OCI-M1 (cell line): ENCODE measurements around the gene VPS41.

Experiments
- DNase-seq: peaks from one replicate; lab custom pipeline; 2025; lab: John Stamatoyannopoulos, UW

Gene VPS41

DNA sequence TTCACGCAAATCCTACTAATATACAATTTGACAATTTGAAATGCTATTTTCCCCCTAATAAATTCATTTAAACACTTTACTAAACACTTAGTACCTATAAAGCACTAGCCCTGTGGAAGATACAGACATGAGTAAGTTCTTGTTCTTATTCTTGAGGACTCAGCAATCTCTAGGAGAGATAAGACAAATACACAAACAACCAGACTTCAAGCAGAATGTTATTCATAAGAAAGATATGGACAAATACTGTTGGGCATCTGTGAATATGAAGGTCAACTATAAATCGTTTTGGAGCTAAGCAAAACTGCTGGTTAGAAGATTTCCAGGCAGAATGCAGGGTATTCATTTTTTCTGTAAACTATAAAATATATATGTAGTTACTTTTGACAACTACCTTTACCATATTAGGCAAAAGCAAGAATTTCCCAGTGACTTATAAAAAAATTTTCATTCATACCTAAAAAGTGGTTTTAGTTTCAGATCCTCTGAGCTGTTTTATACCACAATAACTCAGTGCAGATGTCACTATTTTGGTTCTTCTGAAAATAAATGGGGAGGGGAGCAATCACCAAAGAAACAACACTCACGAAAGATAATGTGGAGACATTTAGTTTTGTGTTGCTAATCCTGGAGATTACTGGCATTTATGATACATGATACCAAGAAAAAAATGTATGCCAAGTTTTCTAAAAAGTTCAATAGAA is 3.8 kb downstream of the VPS41 start:
- no peak for DNase-seq

DNA sequence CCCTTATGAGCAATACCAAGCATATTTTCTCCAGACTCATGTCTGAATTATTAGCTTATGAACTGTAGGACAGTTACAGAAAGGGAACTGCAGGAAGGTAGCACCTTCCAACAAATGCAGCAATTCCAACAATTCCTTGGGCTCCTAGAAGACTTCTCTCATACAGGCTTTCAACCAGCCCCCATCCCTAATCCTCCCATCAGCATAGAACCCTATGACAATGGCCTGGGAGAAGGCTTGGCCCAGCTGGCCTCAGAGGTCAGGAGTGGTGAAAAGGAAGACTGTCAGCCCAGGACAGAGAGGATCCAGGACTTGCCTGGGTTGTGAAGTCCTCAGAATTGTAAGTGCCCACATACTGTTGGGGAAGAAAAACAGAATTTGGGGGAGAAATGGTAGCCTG is 5.9 kb downstream of the VPS41 start:
- DNase-seq, result no peak

DNA sequence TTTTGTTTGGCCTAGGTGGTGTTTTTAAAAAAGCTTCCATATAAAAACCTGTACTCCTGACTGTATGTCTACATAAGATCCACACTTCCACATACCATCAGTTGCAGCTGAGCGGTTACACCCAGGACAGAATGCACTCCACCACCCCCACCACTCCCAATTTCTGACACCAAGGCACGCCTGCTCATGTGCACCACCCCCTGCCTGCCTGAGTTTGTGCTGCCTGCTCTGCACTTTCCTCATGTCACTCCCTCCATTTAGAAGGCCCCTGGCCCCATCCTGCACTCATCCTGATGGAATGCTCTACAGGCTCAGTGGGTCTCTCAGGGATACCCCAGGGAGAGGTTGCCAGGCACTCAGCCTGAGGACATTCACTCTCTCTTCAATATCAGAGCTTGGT is 6.5 kb downstream of the VPS41 start:
- DNase-seq, result no peak

DNA sequence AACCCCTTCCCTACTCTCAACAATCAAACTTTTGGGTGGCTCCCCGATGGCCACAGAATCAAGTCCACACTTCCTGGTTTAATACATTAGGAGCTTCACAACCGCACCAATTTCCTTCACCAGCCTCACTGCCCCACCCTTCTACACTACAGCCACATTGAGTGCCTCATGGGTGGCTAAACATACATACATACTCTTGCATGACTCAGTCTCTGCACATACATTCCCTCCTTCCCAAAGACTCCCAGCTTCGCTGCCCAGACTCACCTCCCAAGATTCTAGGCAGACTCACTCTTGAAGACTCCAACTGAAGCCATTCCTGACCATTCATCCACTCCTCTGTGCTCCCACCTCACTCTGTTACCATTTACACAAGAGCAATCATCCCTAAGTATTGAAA is 15.9 kb downstream of the VPS41 start:
- DNase-seq, result no peak

DNA sequence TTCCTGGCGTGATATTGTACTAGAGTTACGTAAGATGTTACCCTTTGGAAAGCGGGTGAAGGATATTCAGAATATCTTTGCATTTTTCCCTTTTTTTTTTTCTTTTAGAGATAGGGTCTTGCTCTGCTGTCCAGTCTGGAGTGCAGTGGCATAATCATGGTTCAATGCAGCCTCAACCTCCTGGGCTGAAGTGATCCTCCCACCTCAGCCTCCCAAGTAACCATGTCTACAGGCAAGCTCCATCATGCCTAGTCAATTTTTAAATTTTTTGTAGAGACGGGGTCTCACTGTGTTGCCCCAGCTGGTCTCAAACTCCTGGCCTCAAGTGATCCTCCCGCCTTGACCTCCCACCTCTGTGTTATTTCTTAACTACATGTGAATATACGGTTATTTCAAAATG is 18.4 kb downstream of the VPS41 start:
- DNase-seq, result no peak

DNA sequence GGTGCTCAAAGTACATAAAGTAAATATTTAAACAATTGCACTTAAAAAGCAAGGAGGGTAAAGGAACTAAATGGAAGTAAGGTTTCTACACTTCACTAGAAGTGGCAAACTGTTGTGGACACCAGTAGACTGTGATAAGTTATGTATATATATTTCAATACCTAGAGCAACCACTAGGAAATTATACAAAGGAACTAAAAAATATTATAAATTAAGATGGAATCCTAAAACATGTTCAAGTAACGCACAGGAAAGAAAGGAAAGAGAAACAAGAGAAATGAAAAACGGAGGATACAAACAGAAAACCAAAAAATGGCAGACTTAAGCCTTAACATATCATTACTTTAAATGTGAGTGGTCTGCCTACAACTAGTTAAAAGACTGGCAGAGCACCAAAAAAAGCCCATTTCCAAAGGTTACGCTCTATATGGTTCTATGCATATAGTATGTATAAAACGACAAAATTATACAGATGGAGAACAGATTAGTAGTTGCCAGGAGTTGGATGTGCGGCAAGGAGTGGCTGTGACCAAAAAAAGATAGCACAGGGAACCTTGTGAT is 19.0 kb downstream of the VPS41 start:
- no peak for DNase-seq

DNA sequence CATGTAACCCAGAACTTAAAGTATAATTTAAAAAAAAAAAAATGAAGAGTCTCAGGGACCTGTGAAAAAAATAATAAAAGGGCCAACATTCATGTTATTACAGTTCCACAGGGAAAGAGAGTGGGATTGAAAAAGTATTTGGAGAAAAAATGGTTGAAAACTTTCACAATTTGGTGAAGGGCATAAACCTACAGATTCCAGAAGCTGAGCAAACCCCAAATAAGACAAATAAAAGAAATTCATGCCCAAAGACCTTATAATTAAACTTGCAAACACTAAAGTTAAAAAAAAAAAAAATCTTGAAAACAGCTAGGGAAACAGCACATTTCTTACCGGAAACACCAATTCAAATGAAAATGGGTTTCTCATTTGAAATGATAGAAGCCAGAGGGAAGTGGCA is 19.9 kb downstream of the VPS41 start:
- DNase-seq, result no peak

DNA sequence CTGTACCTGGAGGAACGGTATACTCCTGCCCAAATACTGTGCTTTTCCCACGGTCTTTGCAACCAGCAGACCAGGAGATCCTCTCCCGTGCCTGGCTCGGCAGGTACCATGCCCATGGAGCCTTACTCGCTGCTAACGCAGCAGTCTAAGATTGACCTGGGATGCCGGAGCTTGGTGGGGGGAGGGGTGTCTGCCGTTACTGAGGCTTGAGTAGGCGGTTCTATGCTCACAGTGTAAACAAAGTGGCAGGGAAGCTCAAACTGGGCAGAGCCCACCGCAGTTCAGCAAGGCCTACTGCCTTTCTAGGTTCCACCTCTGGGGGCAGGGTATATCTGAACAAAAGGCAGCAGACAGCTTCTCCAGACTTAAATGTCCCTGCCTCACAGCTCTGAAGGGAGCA is 22.7 kb downstream of the VPS41 start:
- no peak for DNase-seq

DNA sequence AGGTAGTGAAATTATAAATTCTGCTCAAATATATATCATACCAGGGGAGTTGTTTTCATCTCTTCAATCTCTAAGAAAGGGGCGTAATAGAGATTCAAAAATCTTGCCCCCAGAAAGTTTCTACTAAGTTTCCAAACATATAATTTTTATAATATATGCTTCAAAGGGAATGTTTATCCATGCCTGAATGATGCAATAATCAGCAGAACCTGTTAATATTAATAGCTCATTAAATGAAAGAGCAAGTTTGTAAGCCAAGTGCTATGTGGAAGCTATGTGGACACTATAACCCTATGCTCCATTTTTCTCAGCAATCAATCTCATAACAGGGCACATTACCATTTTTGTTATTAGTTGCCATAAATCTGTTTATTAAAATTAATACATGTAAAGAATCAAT is 25.3 kb downstream of the VPS41 start:
- DNase-seq, result no peak

DNA sequence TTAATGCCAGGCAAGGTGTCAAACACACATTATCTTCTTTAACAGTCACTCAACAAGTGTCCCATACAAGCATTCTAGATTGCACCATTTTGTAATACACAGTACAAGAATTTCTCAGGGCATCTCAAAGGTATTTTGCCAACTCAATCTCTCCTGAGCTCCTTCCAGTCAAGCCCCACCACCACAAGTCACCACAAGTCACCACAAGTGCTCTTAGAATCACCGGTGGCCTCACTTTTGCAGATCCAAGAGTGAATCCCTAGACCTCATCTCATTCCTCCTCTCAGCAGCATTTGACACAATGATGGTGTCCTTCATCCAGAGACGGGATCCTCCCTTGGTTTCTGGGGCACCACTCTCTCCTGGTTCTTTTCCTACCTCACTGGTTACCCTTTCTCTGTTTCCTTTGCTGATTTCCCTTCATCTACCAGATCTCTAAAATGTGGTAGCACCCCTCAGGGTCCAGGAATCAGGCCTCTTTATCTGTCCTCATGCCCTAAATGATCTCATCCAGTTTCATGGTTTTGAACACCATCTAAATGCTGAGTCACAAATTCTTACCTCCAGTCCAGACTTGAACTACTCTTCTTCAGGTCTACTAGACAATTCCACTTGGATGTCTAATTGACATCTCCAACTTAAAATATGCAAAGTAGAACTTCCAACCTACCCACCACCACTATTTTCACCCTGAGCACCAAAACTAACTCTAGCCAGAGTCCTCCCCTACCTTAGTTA is 26.9 kb downstream of the VPS41 start:
- no peak for DNase-seq

DNA sequence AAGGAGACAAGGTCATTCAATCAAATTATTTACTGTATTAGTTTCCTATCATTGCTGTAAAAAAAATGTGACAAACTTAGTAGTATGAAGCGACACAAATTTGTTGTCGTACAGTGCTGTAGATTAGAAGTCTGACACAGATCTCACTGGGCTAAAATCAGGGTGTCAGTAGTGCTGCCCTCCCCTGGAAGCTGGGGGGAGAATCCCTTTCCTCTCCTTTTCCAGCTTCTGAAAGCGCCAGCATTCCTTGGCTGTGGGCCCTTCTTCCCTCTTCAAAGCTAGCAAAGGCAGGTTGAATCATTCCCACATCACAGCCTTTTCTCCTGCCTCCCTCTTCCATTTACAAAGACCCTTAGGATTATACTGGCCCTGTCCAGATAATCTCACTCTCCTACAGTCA is 28.0 kb downstream of the VPS41 start:
- no peak for DNase-seq

DNA sequence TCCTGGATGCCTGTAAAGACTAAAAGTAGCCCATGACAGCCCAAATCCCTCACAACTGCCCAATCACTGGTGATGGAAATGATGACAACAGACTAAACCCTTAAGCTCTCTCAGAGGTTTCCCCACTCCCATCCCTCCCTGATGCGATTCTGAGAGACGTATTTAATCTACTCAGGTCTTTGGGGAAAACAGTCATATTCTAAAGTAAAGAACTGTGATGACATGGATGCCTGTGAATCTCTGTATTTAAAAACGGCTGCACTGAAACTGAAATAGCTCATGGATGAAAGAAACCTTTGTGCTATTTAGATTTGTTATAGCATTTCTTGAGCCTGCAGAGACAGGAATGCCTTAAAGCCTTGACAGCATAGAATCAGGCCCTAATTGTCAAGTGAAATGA is 28.5 kb downstream of the VPS41 start:
- DNase-seq, result no peak

DNA sequence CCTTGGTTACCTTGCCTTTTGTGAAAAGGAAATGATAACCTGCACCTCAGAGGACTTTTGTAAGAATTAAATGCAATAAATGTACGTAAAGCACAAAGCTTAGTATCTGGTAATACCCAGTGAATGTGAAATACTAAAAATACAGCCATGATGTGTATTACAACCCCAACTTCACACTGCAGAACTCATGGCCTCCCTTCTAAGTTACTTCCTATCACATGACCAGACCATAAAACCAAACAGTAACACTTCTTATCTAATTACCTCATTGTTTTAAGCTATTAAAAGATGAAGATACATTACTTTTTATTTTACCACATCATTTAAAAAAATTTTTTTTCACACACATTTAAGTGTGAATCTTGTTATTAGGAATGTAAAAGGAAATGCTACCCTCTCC is 29.0 kb downstream of the VPS41 start:
- peak; percentile 3 for DNase-seq

DNA sequence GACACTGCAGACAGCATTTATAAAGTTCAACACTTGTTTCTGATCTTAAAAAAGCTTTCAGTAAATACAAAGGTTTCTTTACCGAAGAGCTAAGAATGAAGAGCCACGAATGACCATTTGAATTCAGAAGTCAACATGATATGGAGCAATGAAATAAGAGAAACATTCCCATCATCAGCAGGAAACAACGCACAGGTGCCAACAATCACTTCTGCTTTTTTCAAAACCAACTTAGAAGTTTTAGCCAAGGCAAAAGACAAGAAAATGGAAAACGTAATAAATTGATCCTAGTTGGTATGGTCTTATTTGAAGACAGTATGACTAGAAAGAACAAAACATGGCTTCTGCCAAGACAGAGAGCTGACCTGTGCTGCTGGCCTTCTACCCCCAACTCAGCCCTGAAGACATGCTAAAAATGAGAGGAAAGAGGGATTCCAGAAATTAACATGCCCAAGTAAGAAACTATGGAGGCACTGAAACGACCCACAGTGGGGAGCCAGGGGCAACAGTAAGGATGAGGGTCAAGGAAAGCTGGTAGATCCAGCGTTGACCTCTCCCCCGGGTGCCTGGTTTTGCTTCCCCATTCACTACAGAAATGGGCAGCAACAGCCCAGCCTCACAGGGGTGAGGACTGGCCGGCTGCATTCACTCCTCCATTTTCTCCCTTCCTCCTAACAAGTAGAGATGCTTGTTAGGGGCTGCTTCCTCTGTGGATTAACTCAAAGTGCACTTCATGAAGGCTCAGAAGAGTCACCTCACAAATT is 30.1 kb downstream of the VPS41 start:
- DNase-seq, result no peak

DNA sequence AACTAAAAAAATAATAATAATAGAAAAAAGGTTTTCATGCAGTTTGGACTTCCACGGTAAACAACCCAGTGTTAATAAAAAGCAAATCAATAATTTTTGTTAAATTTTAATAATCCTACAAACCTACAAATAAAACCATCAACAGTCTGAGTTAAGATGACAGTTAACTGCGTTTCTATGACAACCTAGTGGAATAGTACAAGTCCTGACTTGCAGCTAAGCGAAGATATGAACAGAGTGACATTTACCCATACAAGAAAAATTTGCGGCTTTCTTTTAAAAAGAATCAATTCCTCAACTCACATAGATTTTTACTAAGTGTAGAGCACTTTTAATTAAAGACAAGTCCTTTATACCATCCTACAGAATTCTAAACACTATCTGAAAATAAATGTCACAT is 35.6 kb downstream of the VPS41 start:
- DNase-seq, result no peak

DNA sequence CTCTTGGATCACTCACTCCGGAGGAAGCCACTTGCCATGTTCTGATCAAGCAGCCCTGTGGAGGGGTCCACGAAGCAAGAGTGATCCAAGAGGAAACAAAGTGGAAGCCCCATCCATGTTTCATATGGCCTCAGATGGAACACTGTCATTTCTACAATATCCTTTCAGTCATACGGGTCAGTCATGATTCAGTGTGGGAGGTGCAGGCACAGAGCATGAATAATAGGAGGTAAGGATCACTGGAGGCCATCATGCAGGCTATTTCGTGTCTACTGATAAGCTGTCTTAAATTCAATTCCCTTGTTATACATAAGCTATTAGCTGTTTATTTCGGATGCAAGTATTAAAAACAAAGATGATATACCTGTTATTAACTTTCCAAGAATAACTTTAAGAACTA is 36.8 kb downstream of the VPS41 start:
- no peak for DNase-seq

DNA sequence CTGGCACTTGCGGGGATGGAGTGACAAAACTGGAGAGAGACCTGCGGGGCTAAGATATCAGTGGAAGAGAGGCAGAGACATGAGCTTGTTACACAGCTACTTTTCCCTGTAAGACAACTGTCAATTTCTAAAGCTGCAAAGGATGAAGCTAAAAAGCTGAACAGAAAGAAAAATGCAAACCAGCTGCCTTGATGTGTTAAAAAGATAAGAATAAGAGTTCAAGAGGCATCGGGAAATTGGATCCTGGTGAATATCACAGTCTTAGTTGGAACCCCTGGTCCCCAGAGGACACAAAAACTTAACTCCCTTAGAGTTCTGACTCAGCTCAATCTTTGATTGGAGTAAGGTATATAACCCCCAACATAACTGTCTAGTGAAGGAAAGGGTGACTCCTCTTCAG is 38.8 kb downstream of the VPS41 start:
- no peak for DNase-seq

DNA sequence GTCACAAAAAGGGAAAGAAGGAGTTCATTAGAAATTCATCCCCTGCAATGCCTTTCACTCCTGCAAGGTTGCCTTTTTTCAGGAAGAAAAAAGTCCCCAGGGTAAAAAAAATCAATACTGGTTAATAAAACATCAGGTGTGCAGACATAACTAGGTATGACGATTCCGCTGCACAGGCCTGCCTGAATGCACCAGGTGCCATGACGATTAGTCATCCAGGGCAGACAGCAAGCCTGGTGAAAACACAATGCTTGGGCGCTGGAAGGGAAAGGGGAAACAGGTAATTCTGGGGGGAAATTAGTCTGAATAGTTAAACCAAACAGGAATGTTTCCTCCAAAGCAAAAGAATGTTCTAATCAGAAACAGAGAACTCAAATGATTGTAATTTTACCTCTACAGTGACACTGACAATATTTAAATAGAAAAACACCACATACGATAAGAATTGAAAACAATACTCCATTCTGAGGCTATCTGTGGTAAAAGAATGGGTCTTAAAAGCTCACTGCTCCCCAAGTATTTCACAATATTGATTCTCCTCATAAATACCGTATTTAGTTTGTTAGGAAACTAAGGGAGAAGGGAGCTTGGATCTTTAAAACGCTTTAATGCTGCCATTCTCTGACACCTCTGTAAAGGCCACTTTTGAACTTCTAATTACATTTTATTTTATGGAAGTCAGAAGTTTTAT is 45.2 kb downstream of the VPS41 start:
- DNase-seq, result no peak

DNA sequence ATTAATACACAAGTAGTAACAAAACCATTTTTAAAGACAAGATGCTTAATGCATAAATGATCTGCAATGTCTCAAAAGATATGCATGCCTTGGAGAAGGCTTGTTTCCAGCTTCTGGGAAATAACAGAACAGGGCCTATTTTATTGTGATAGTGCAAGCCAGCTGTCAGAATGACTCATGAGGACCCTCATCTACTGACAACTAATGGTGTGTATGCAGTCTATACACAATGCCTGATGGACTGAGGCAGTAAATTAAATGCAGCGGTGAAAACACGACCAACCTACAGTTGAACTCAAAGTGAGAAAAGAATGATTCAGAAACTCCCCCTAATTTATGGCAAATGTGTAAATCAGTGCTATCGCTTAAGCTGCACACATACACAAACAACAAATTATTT is 46.3 kb downstream of the VPS41 start:
- no peak for DNase-seq

DNA sequence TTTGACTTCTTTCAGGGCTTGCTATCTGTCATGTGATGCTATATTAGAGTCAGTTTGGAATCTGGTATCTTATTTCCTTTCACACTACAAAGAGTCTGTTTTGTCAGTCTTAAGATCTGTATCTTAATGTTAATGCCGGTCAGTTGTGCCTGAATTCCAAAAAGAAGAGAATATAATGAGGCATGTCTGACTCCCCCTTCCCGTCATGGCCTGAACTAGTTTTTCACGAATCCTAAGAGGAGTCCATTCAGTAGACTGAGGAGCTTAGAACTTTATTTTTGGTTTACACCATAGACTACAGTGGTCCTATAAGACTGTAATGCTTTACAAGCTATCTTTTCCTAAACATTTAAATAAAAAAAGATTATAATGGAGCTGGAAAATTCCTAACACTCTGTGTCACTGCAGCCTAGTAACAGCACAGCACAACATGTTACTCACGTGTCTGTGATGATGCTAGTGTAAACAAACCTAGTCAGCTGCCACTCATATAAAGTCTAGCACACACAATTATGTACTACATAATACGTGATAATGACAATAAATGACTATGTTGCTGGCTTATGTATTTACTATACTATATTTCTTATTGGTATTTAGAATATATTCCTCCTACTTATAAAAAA is 50.6 kb downstream of the VPS41 start:
- no peak for DNase-seq

DNA sequence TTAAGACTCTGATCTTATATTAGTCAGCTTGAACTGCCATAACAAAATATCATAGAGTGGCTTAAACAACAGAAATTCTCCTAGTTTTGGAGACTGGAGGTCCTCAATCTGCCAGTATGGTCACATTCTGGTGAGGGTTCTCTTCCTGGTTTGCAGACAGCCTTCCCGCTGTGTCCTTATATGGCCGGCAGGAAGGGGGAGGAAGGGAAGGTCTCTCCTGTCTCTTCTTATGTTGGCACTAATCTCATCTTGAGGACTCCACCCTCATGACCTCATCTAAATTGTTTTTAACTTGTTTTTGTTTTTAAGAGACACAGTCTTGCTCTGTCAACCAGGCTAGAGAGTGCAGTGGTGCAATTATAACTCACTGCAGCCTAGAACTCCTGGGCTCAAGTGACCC is 53.1 kb downstream of the VPS41 start:
- DNase-seq, result peak; percentile 30

DNA sequence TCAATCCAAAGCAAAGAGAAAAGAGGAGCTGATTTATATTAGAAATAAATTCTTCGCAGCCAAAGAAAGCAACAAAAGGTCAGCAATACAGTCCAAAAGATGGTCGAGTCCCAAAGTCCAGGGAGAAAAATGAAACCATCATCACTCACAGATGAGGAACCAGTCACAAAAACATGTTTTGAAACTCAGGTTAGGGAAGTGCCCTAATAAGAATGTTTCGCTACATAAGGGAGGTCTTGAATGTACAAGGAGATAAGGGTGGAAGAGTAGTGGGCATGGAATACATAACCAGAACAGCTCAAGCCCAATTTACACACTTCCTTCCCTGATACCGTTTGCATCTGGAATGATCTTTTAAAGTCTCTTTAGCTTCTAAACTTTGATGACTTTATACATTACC is 53.6 kb downstream of the VPS41 start:
- no peak for DNase-seq
